ENCODE results near the gene OGFOD2.

- TF ChIP-seq CTCF (IDR thresholded peaks at IDR 0.05), result no peak
- no peak for TF ChIP-seq POLR2A (IDR thresholded peaks at IDR 0.05)
Measured at GRCh38 chr12:122968104-122968503, 6.9 kb upstream of the OGFOD2 start.

Data from thyroid gland (tissue), 4 donors.